ENCODE data around the gene C12orf60. TPM values are rescaled to one million over a fixed set of nuclear protein-coding genes. Genes with fewer than 3 reads are reported as not detected.
"Not testable (repeated sequence)": the region's sequence is repeated elsewhere in the genome, so short reads cannot be mapped to it uniquely, and the experiment has no call there.

C12orf60 gene
- total RNA-seq: under 1 TPM; 0.44 to 0.96 (median 0.46) TPM
- long read RNA-seq, donor 1, partial matches to known transcripts: 0 of 1 reads
- long read RNA-seq, donor 1, other reads (novel, unspliced or antisense): 0 of 1 reads
- long read RNA-seq, donor 2, partial matches to known transcripts: 0 of 1 reads
- long read RNA-seq, donor 2, other reads (novel, unspliced or antisense): 0 of 1 reads

DNA sequence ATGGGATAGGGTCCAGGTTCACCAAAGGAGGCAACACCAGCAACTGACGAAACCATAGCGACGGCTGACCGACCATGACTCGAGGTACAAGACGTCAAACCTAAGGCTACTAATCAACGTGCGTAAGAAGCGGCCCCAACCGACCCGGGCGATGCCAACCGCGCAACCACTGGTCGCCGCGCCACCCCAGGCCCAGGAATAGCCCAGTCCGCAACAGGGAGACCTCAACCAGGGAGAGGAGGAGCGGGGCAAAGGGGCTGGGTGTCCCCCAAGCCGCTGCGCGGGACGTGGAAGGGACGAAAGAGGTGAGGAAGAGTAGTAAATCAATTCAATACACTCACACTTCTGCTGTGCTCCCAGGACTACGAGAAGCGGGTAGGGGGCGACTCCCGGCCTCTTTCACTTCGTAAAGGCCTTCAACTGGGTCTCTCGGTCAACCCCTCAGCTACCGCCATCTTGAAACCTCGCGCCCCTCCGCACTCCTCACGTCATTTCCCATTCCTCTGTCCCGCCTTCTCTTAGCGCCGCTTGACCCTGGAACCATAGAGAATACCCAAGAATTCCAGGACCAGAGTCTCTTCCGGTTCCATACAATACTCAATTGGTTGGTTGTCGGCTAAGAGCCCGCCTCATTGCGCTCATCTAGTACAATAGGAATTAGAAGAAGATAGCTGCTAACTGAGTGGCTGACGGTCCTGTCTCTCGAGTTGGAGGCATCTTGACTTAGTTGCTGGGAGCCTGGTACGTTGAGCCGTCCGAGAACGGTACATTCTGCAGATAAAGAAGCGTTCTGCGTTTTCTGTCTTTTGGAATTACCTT lies at the start of gene C12orf60, which contains the start of gene WBP11:
C12orf60 (plus strand) TSS at position 660 of the 819 bp plus-strand sequence. CDS start 19,266 bp downstream, outside the sequence.
WBP11 (minus strand) TSS at position 468 of the 819 bp plus-strand sequence. CDS start 2,095 bp downstream, outside the sequence.
- intact Hi-C loops (cut with DNase I, micrococcal nuclease): no loop called here
- DNase-seq (peak; percentile 89 to 96 (median 92)), ATAC-seq (peak; percentile 100)

DNA sequence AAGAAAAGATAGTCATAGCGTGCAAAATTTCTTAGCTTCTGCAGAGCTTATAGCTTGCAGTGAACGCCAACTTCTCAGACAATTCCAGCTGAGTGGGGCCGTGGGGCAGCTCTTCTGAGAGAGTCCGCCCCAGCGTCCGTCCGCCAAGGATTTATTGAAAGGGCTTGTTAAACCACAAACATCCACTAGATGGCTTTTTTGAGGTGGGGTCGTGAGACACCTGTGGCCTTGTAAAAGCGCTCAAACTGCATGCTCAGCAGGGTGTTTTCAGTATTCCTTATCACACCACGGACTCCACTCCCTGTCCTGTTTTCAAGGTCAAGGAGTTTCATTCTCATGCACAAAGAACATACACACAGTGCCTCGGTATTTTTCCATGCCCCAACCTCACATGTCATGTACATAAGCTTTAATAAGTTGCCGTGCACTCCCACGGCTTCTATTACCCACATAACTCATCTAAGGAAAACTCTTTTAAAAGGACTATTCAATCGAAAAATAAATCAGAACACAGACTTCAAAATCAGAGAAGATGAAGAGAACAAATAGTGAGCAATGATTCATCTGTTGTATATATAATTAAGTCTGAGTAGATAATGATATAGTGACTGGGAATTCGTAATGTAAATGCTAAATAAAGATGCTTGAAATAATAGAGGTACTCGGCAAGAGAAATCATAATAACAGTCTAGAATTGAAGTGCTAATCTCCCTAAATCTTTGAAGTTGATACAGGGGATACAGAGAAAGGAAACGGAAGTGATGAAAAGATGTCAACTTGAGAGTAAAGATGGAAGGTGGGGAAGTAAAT lies 46.9 kb upstream of the C12orf60 start:
- DNase-seq (peak in 2 of 3 donors; percentile 42 to 44), ATAC-seq (peak; percentile 66)
- Histone ChIP-seq H3K4me1 (ENCODE audit: low read depth) (no peaks in the 10 kb centered on the region), H3K36me3 (ENCODE audit: low read depth) (no peaks in the 10 kb centered on the region), H3K4me3 (no peak overlapping the region), H3K9me3 (no peaks in the 10 kb centered on the region)
- TF ChIP-seq, protein P1, sequence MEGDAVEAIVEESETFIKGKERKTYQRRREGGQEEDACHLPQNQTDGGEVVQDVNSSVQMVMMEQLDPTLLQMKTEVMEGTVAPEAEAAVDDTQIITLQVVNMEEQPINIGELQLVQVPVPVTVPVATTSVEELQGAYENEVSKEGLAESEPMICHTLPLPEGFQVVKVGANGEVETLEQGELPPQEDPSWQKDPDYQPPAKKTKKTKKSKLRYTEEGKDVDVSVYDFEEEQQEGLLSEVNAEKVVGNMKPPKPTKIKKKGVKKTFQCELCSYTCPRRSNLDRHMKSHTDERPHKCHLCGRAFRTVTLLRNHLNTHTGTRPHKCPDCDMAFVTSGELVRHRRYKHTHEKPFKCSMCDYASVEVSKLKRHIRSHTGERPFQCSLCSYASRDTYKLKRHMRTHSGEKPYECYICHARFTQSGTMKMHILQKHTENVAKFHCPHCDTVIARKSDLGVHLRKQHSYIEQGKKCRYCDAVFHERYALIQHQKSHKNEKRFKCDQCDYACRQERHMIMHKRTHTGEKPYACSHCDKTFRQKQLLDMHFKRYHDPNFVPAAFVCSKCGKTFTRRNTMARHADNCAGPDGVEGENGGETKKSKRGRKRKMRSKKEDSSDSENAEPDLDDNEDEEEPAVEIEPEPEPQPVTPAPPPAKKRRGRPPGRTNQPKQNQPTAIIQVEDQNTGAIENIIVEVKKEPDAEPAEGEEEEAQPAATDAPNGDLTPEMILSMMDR (IDR thresholded peaks at IDR 0.05): no peak
- intact Hi-C loops (cut with DNase I, micrococcal nuclease): no loop called here

More for the DNA sequence above, at the start of gene C12orf60, which contains the start of gene WBP11:
- TF ChIP-seq, protein P1 (IDR thresholded peaks at IDR 0.05): no peak
- H3K9me3 ChIP-seq: no peaks in the 10 kb centered on the region
- peak within 1 kb of the TSS; percentile 78 for H3K4me3 ChIP-seq
- no peaks in the 10 kb centered on the region for H3K36me3 ChIP-seq (ENCODE audit: low read depth)
- H3K4me1 ChIP-seq (ENCODE audit: low read depth): peaks cover 14% of the 10 kb centered on the region

DNA sequence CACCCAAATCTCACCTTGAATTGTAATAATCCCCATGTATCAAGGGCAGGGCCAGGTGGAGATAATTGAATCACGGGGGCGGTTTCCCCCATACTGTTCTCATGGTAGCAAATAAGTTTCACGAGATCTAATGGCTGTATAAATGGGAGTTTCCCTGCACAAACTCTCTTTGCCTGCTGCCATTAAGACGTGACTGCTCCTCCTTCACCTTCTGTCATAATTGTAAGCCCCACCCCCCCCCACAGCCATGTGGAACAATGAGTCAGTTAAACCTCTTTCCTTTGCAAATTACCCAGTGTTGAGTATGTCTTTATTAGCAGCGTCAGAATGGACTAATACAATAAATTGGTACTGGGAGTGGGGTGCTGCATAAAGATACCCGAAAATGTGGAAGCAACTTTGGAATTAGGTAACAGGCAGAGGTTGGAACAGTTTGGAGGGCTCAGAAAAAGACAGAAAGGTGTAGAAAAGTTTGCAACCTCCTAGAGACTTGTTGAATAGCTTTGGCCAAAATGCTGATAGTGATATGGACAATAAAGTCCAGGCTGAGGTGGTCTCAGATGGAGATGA lies 43.7 kb upstream of the C12orf60 start:
- H3K36me3 ChIP-seq (ENCODE audit: low read depth); intact Hi-C loops (cut with DNase I, micrococcal nuclease); H3K4me3 ChIP-seq; DNase-seq; H3K9me3 ChIP-seq; H3K4me1 ChIP-seq (ENCODE audit: low read depth): not testable (repeated sequence)
- peak; percentile 78 for ATAC-seq

DNA sequence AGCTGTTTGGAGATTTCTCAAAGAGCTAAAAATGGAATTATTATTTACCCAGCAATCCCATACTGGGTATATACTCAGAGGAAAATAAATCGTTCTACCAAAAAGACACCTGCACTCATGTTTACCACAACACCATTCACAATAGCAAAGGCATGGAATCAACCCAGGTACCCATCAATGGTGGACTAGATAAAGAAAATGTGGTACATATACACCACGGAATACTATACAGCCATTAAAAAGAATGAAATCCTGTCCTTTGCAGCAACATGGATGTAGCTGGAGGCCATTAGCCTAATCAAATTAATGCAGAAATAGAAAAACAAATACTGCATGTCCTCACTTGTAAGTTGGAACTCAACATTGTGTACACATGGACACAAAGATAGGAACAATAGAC lies 38.1 kb upstream of the C12orf60 start:
- intact Hi-C loops (cut with DNase I, micrococcal nuclease): no loop called here
- Histone ChIP-seq H3K9me3 (no peaks in the 10 kb centered on the region), H3K36me3 (ENCODE audit: low read depth) (no peaks in the 10 kb centered on the region), H3K4me3 (no peak overlapping the region), H3K4me1 (ENCODE audit: low read depth) (no peaks in the 10 kb centered on the region)
- TF ChIP-seq, protein P1 (IDR thresholded peaks at IDR 0.05): no peak
- DNase-seq: no peak
- no peak for ATAC-seq

DNA sequence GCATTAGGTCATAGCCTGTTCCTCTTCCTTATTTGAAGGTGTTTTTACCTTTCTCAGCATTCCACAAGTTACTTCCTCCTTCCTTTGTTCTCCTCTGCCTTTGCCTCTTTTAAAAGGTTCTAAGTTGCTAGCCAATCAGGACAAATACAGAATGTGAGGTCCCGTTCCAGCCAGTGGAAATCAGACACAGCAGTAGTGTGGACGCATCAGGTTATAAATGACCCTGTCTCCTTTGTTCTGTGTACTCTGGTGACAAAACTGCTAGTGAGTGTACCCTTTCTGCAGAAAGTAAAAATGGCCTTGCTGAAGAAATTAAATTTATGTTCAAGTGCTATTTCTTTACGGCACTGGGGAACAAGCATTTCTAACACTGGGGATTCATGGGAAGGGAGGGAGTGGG lies 37.5 kb upstream of the C12orf60 start:
- H3K4me3 ChIP-seq; H3K36me3 ChIP-seq (ENCODE audit: low read depth); H3K9me3 ChIP-seq; DNase-seq; intact Hi-C loops (cut with DNase I, micrococcal nuclease); H3K4me1 ChIP-seq (ENCODE audit: low read depth); ATAC-seq: not testable (repeated sequence)

DNA sequence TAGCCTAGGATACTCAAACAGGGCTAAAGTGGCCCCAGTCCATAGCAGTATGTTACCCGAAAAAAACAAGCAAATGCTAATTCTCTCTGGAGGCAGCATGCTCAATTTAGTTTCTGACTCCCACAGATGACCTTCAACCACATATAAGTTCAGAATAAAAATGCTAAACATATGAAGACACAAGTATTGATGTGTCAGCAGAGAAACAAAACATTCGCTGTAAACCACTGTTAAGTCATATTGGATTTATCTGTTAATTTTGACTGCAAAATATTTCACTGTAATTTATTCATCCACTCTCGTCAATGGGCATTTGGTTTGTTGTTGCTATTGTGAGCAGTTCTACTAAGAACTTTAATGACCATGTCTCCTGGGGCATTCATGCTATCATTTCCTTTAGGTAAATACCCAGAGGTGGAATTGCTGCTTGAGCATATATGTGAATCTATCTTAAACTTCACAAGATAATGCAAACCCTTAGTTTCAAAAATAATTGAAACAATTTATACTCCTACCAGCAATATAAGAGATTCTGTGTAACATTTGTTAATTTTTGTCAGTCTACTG lies 36.7 kb upstream of the C12orf60 start:
- Histone ChIP-seq H3K4me1 (ENCODE audit: low read depth) (no peaks in the 10 kb centered on the region), H3K4me3 (no peak overlapping the region), H3K9me3 (no peaks in the 10 kb centered on the region), H3K36me3 (ENCODE audit: low read depth) (no peaks in the 10 kb centered on the region)
- no peak for ATAC-seq
- no peak for DNase-seq
- intact Hi-C loops (cut with DNase I, micrococcal nuclease): no loop called here
- TF ChIP-seq, protein P1 (IDR thresholded peaks at IDR 0.05): no peak
